ENCODE data around the gene NLGN2. TPM values are rescaled to one million over a fixed set of nuclear protein-coding genes. Genes with fewer than 3 reads are reported as not detected.

Gene NLGN2
- total RNA-seq, 2 experiments from 2014 or later, result 7.6 to 8.4 TPM

- Mint-ChIP-seq H3K4me3 (peak overlapping the region; percentile 88), H3K4me1 (ENCODE audit: low read depth) (peaks cover 48% of the 10 kb centered on the region), H3K27ac (peak overlapping the region; percentile 45), H3K36me3 (ENCODE audit: low read depth) (peaks cover 2% of the 10 kb centered on the region), H3K9me3 (no peaks in the 10 kb centered on the region), H3K27me3 (peaks cover 62% of the 10 kb centered on the region)
- DNase-seq, result peak in 7 of 14 experiments; percentile 14 to 61 (median 34)
- CTCF ChIA-PET, result interaction anchor here (0.7 to 1.9 kb wide), 3 partner anchors 44 to 394 kb away, joined by 3 to 5 read pairs (median 3); partner anchors contain the start of gene POLR2A
- H3K4me3 ChIP-seq (ENCODE audit: low read length), result peak overlapping the region; percentile 31
- H3K27ac ChIP-seq (ENCODE audit: low read depth in 1 of 2, low read length in 2 of 2), result no peak overlapping the region
- H3K36me3 ChIP-seq (ENCODE audit: insufficient read depth, low read length), result no peaks in the 10 kb centered on the region
- TF ChIP-seq CTCF (IDR thresholded peaks at IDR 0.05), result no peak
- H3K9me3 ChIP-seq (ENCODE audit: control insufficient read depth in 1 of 2, insufficient read depth in 1 of 2, low read length in 2 of 2), result peaks cover 0 to 16% of the 10 kb centered on the region in 2 experiments
- ATAC-seq (ENCODE audit: poor library complexity), result no peak
- peaks cover 64% of the 10 kb centered on the region for H3K4me1 ChIP-seq (ENCODE audit: insufficient read depth, low read length)
- intact Hi-C loops (cut with DNase I, micrococcal nuclease), result no loop called here
- peaks cover 60 to 68% of the 10 kb centered on the region in 2 experiments for H3K27me3 ChIP-seq (ENCODE audit: control insufficient read depth in 1 of 2, insufficient read depth in 2 of 2, low read length in 2 of 2)
- POLR2A ChIA-PET, result interaction anchor here (0.7 to 9.0 kb wide), 9 partner anchors 13 to 246 kb away, joined by 3 to 156 read pairs (median 5); partner anchors contain the start of genes POLR2A, SLC35G6, SOX15 and TP53
Measured at GRCh38 chr17:7440113-7440833, 32.6 kb downstream of the NLGN2 start.

- no peak overlapping the region for H3K27ac ChIP-seq (ENCODE audit: low read depth in 1 of 2, low read length in 2 of 2)
- peak overlapping the region; percentile 45 for H3K4me3 Mint-ChIP-seq
- peaks cover 68% of the 10 kb centered on the region for H3K27me3 Mint-ChIP-seq
- CTCF ChIA-PET, result interaction anchor here (0.7 to 1.9 kb wide), 3 partner anchors 44 to 395 kb away, joined by 3 to 5 read pairs (median 3); partner anchors contain the start of gene POLR2A
- H3K9me3 ChIP-seq (ENCODE audit: control insufficient read depth in 1 of 2, insufficient read depth in 1 of 2, low read length in 2 of 2), result peaks cover 0 to 21% of the 10 kb centered on the region in 2 experiments
- DNase-seq (peak in 2 of 14 experiments; percentile 48 to 51), ATAC-seq (ENCODE audit: poor library complexity) (no peak)
- peaks cover 51% of the 10 kb centered on the region for H3K4me1 Mint-ChIP-seq (ENCODE audit: low read depth)
- H3K36me3 Mint-ChIP-seq (ENCODE audit: low read depth), result no peaks in the 10 kb centered on the region
- TF ChIP-seq CTCF (IDR thresholded peaks at IDR 0.05), result no peak
- no peaks in the 10 kb centered on the region for H3K9me3 Mint-ChIP-seq
- H3K27me3 ChIP-seq (ENCODE audit: control insufficient read depth in 1 of 2, insufficient read depth in 2 of 2, low read length in 2 of 2), result peaks cover 65 to 73% of the 10 kb centered on the region in 2 experiments
- intact Hi-C loops (cut with DNase I, micrococcal nuclease), result no loop called here
- POLR2A ChIA-PET, result interaction anchor here (0.7 to 9.0 kb wide), 10 partner anchors 13 to 246 kb away, joined by 3 to 156 read pairs (median 6); partner anchors contain the start of genes ACAP1, POLR2A, SLC35G6 and SOX15
- no peak overlapping the region for H3K4me3 ChIP-seq (ENCODE audit: low read length)
- H3K27ac Mint-ChIP-seq, result no peak overlapping the region
- peaks cover 65% of the 10 kb centered on the region for H3K4me1 ChIP-seq (ENCODE audit: insufficient read depth, low read length)
- H3K36me3 ChIP-seq (ENCODE audit: insufficient read depth, low read length), result no peaks in the 10 kb centered on the region
Measured at GRCh38 chr17:7440834-7441195, 33.2 kb downstream of the NLGN2 start.

GRCh38 chr17:7441266-7441665 lies 33.6 kb downstream of the NLGN2 start:
- Histone ChIP-seq H3K36me3 (ENCODE audit: insufficient read depth, low read length) (no peaks in the 10 kb centered on the region), H3K4me1 (ENCODE audit: insufficient read depth, low read length) (peaks cover 65% of the 10 kb centered on the region), H3K27me3 (ENCODE audit: control insufficient read depth in 1 of 2, insufficient read depth in 2 of 2, low read length in 2 of 2) (peaks cover 70 to 77% of the 10 kb centered on the region in 2 experiments), H3K4me3 (ENCODE audit: low read length) (no peak overlapping the region), H3K9me3 (ENCODE audit: control insufficient read depth in 1 of 2, insufficient read depth in 1 of 2, low read length in 2 of 2) (peaks cover 0 to 23% of the 10 kb centered on the region in 2 experiments), H3K27ac (ENCODE audit: low read depth in 1 of 2, low read length in 2 of 2) (no peak overlapping the region)
- H3K4me3 Mint-ChIP-seq, result no peak overlapping the region
- TF ChIP-seq CTCF (IDR thresholded peaks at IDR 0.05), result no peak
- ATAC-seq (ENCODE audit: poor library complexity) (no peak), DNase-seq (no peak)
- H3K9me3 Mint-ChIP-seq, result no peaks in the 10 kb centered on the region
- H3K4me1 Mint-ChIP-seq (ENCODE audit: low read depth), result peaks cover 51% of the 10 kb centered on the region
- ChIA-PET POLR2A (interaction anchor here (0.9 to 9.0 kb wide), 8 partner anchors 15 to 245 kb away, joined by 3 to 156 read pairs (median 8); partner anchors contain the start of genes ACAP1, POLR2A, SLC35G6 and SOX15), CTCF (interaction anchor here (1.4 kb wide), 1 partner anchor 395 kb away, joined by 3 read pairs; no protein-coding TSS in a partner anchor)
- H3K27me3 Mint-ChIP-seq, result peaks cover 72% of the 10 kb centered on the region
- no peak overlapping the region for H3K27ac Mint-ChIP-seq
- intact Hi-C loops (cut with DNase I, micrococcal nuclease), result no loop called here
- H3K36me3 Mint-ChIP-seq (ENCODE audit: low read depth), result no peaks in the 10 kb centered on the region

All from CD4-positive, alpha-beta T cell (primary cell).